Renal cortex interstitium (tissue), 15 donors: Measurements from ENCODE around the gene MAPKAPK5. TPM values are rescaled to one million over a fixed set of nuclear protein-coding genes. Genes with fewer than 3 reads are reported as not detected.
"Not testable (repeated sequence)": the region's sequence is repeated elsewhere in the genome, so short reads cannot be mapped to it uniquely, and the experiment has no call there.

Experiments
- DNase-seq, 11 donors: peaks; one replicate each; pipeline ENCODE4 v3.0.0-alpha.2; 2013; ENCODE audit warnings: low read depth in 9 of 11, low spot score in 4 of 11; ENCODE audit errors: extremely low read depth in 1 of 11
- long read RNA-seq, 16 experiments: transcript quantifications; one replicate each; lab custom pipeline, GENCODE V29; 2026
- polyA plus RNA-seq, 3 donors: library from polyadenylated mRNA; unstranded; fragments of 120-200 nt; gene quantifications; one replicate each; pipeline ENCODE4 v1.2.1, GENCODE V29; 2013; ENCODE audit not compliant: insufficient read length in 3 of 3

Gene MAPKAPK5
- polyA plus RNA-seq, result 10 to 100 TPM; 48.2 to 54.5 (median 54.1) TPM
- long read RNA-seq, donor 1, full-length matches to known transcripts, result 3 of 3 reads
- long read RNA-seq, donor 1, partial matches to known transcripts, result 0 of 3 reads
- long read RNA-seq, donor 1, other reads (novel, unspliced or antisense), result 0 of 3 reads
- long read RNA-seq, donor 2, partial matches to known transcripts, result 0 of 1 reads
- long read RNA-seq, donor 2, other reads (novel, unspliced or antisense), result 0 of 1 reads
- long read RNA-seq, donor 3, full-length matches to known transcripts, result 3 of 3 reads
- long read RNA-seq, donor 3, partial matches to known transcripts, result 0 of 3 reads
- long read RNA-seq, donor 3, other reads (novel, unspliced or antisense), result 0 of 3 reads
- long read RNA-seq, donor 4, full-length matches to known transcripts, result 8 of 8 reads
- long read RNA-seq, donor 4, partial matches to known transcripts, result 0 of 8 reads
- long read RNA-seq, donor 4, other reads (novel, unspliced or antisense), result 0 of 8 reads
- long read RNA-seq, donor 5, result 0 reads
- long read RNA-seq, donor 6, full-length matches to known transcripts, result 3 of 3 reads
- long read RNA-seq, donor 6, partial matches to known transcripts, result 0 of 3 reads
- long read RNA-seq, donor 6, other reads (novel, unspliced or antisense), result 0 of 3 reads
- long read RNA-seq, donor 7, full-length matches to known transcripts, result 5 of 5 reads
- long read RNA-seq, donor 7, partial matches to known transcripts, result 0 of 5 reads
- long read RNA-seq, donor 7, other reads (novel, unspliced or antisense), result 0 of 5 reads
- long read RNA-seq, donor 8, full-length matches to known transcripts, result 9 of 23 reads
- long read RNA-seq, donor 8, partial matches to known transcripts, result 14 of 23 reads
- long read RNA-seq, donor 8, other reads (novel, unspliced or antisense), result 0 of 23 reads
- long read RNA-seq, donor 9, full-length matches to known transcripts, result 8 of 8 reads
- long read RNA-seq, donor 9, partial matches to known transcripts, result 0 of 8 reads
- long read RNA-seq, donor 9, other reads (novel, unspliced or antisense), result 0 of 8 reads
- long read RNA-seq, donor 10, full-length matches to known transcripts, result 8 of 24 reads
- long read RNA-seq, donor 10, partial matches to known transcripts, result 6 of 24 reads
- long read RNA-seq, donor 10, other reads (novel, unspliced or antisense), result 10 of 24 reads
- long read RNA-seq, donor 11, full-length matches to known transcripts, result 5 of 5 reads
- long read RNA-seq, donor 11, partial matches to known transcripts, result 0 of 5 reads
- long read RNA-seq, donor 11, other reads (novel, unspliced or antisense), result 0 of 5 reads
- long read RNA-seq, donor 12, result 0 reads
- long read RNA-seq, donor 13, result 0 reads
- long read RNA-seq, donor 14, full-length matches to known transcripts, result 4 of 4 reads
- long read RNA-seq, donor 14, partial matches to known transcripts, result 0 of 4 reads
- long read RNA-seq, donor 14, other reads (novel, unspliced or antisense), result 0 of 4 reads
- long read RNA-seq, donor 15, full-length matches to known transcripts, result 5 of 5 reads
- long read RNA-seq, donor 15, partial matches to known transcripts, result 0 of 5 reads
- long read RNA-seq, donor 15, other reads (novel, unspliced or antisense), result 0 of 5 reads
- long read RNA-seq, donor 16, full-length matches to known transcripts, result 16 of 16 reads
- long read RNA-seq, donor 16, partial matches to known transcripts, result 0 of 16 reads
- long read RNA-seq, donor 16, other reads (novel, unspliced or antisense), result 0 of 16 reads

GRCh38 chr12:111841750-111842555 is at the start of gene MAPKAPK5:
MAPKAPK5 (plus strand) TSS chr12:111842228; CDS start chr12:111842734, 506 bp downstream.
- DNase-seq, result peak; percentile 83 to 96 (median 92)

GRCh38 chr12:111792856-111793235 is 49.2 kb upstream of the MAPKAPK5 start:
- no peak for DNase-seq

DNA sequence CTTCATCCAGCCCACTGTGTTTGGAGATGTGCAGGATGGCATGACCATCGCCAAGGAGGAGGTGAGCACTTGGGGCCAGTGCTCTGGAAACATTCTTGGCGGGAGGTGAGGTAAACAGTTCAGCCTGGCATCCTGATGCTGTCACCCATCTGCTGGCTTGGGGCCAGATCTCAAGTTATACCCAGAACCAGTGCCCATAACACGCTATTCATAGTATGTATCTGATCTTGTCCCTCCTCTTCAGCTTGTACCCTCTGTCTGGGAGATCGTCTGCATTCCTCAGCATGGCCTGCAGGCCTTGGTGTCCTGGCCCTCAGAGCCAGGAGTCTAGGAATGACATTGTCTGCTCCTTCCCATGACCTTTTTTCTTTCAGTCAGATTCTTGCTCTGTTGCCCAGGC is 43.8 kb upstream of the MAPKAPK5 start:
- DNase-seq, result no peak

DNA sequence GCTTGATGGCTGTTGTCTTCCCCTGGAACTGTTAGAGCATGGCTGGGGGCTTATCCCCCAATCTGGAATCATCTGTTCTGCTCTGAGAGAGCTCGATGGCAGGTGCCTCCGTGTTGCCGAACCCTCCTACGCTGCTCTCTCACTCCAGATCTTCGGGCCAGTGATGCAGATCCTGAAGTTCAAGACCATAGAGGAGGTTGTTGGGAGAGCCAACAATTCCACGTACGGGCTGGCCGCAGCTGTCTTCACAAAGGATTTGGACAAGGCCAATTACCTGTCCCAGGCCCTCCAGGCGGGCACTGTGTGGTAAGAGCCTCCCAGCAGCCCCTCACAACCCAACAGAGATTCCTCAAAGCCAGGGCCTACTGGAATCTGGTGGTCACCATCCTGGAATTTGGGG is 42.3 kb upstream of the MAPKAPK5 start:
- DNase-seq, result no peak

- no peak for DNase-seq
Measured at GRCh38 chr12:111803038-111803626, 38.9 kb upstream of the MAPKAPK5 start.

DNA sequence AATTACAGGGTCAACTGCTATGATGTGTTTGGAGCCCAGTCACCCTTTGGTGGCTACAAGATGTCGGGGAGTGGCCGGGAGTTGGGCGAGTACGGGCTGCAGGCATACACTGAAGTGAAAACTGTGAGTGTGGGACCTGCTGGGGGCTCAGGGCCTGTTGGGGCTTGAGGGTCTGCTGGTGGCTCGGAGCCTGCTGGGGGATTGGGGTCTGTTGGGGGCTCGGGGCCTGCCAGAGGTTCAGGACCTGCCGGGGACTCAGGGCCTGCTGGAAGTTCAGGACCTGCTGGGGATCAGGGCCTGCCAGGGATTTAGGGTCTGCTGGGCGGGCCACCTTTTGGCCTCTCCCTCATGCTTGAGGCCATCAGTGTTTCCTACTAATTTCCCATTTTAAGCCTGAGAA is 38.2 kb upstream of the MAPKAPK5 start:
- no peak for DNase-seq

DNA sequence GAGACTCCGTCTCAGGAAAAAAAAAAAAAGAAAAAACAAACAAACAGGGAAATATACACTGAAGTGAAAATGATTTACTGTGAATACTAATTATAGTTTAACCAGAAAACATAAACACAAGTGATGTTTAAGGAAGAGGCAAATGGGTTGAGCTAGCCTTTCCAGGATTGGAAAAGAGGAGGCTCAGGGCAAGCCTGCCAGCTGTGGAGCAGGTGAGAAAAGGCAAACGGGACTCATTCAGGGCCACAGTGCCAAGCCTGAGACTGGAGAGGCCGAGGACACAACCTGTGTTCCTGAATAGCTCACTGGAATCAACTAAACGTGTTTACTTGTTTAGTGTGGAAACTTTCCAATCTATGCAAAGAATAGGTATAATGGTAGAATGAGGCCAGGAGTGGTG is 35.7 kb upstream of the MAPKAPK5 start:
- no peak for DNase-seq

DNA sequence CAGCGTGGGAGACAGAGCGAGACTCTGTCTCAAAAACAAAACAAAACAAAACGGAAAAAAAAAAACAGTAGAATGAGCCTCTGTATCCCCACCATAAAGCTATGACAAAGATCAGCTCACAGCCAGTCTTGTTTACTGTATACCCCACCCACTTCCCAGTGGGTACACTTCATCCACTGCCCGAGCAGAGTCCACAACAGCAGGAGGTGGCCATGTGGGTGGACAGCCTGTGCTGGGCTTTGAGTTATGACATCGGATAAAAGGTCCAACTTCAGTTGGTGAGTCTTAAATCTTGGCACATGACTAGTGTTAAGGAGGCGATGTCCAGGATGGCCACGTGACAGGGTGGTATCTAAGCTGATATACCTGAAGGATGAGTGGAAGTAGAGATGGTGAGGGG is 34.8 kb upstream of the MAPKAPK5 start:
- DNase-seq, result no peak

DNA sequence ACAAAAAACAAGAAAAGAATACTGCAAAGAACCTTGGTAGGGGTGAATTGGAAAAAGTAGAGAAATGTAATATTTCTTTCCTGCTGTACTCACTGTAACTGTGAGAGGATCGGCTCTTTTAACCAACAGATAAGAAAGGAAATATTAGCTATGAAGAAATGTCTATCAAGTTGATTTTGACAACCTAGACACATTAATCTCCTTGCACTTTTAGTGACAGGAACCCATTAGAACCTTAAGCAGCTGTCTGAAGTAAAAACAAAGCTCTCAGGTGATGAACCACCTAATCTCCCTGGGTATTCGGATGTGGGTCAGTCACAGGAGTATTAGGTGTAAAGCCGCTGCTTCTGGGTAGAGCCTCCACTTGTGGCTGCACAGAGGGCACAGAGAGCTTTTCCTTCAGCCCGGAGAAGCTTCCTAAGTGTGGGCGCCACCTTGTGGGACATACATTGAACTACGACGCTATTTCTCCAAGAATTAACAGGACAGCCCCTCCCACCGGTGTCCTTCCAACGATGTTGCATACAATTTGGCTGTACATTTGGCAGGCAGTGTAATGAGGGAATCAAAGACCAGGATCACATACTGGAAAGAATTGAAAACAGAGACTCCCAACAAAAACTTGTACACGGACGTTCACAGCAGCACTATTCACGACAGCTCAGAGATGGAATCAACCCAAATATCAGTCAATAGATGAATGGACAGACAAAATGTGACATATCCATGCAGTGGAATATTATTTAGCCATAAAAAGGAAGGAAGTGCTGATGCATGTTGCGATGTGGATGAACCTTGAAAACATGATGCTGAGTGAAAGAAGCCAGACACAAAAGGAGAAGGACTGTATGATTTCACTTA is 28.9 kb upstream of the MAPKAPK5 start:
- peak; percentile 51 to 80 (median 68) for DNase-seq

DNA sequence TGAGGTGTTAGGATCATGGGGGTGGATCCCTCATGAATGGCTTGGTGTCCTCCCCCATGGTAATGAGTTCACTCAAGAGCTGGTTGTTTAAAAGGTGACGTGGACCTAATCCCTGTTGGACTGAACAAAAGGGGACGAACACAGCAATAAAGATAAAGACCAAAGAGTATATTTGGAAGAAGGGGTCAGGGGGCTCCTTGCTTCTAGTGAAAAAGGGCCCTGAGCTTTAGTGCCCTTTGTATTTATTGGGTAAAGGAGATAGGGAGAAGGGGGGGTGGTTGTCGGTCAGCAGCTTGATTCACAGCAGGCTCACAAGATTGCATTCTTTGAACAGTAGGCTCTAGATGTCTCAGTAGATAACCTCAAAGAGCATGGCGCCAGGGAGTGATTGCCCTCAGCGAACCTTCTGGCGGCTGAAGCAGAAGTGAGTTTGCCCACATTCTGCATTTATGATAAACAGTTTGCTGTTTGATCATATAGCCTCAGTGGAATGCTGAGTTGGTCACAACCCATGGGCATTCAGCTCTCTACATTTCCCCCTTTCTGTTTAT is 25.9 kb upstream of the MAPKAPK5 start:
- no peak for DNase-seq

- DNase-seq, result not testable (repeated sequence)
Measured at GRCh38 chr12:111816898-111817297, 25.1 kb upstream of the MAPKAPK5 start.

- DNase-seq, result no peak
Measured at GRCh38 chr12:111818340-111818739, 23.7 kb upstream of the MAPKAPK5 start.

DNA sequence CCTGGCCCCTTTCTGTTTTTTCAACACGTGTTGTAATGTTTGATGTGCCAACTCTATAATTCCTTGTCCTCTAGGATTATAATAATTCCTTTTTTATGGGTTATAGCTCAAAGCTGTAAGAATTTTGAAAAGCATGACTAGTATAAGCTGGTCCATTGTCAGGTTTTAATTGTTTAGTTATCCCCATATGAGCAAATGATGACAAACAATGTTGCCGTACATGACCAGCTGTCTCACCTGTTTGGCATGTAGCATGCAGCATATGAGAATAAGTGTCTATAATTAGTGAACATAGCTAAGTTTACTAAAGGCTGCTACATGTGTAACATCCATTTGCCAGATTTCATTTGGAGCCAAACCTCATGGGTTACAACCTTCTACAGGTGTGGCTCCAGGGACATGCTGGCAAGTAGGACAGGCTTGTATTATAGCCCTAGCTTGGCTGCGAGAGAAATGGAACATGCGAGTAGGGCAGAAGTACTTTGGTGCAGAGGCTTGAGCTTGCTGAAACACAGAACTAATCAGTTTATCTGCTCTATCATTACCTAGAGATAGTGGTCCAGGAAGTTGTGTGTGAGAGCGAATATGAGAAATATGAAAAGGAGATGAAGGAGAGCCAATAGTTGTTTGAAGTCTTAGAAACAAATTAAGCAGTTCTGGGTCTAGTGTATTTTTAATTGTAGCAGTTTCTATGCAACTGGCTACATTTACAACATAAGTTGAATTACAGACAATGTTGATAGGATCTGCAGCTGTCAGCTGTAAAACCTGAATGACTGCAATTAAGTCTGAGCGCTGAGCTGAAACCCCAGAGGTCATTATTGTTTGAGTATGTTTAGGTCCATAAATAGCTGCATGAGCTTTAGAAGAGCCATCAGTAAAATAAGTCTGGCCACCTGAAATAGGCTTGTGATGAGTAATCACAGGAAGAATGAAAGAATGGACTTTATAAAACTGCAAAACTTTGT is 22.6 kb upstream of the MAPKAPK5 start:
- peak in 2 of 11 donors; percentile 22 to 38 for DNase-seq

- DNase-seq, result not testable (repeated sequence)
Measured at GRCh38 chr12:111820828-111821227, 21.2 kb upstream of the MAPKAPK5 start.

DNA sequence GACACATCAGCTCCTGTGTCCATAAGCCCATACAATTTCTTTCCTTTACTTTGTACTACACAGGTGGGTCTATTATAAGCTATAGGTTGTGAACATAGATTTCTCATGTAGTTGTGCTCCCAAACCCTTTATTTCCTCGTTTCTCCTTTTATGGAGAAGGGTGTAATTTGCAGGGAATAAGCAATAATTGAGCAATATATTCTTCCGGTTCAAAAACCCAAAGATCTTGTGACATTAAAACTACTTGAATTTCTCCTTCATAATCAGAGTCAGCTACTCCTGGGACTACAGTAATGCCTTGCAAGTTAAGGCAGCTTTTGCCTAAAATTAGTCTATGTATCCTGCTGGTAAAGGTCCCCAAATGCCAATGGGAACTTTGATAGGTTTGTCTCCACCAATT is 19.1 kb upstream of the MAPKAPK5 start:
- no peak for DNase-seq
